NB4 (cell line): ENCODE measurements around the gene ACSM6.

Experiments used
- MYC ChIP-seq: IDR thresholded peaks from 2 replicates; pipeline ENCODE4 v1.6.1; 2011; ENCODE audit warnings: low read depth, low read length
- POLR2A ChIP-seq: IDR thresholded peaks from 2 replicates; pipeline ENCODE4 v1.6.1; 2011; ENCODE audit warnings: mild to moderate bottlenecking; ENCODE audit not compliant: insufficient read length; ENCODE audit errors: extremely low read depth
- TF ChIP-seq, protein P1 (sequence below): IDR thresholded peaks from one replicate; pipeline ENCODE4 v1.5.1; 2012; ENCODE audit warnings: low read depth, low read length
- TF ChIP-seq, protein P2 (sequence below): IDR thresholded peaks from 2 replicates; pipeline ENCODE4 v1.6.1; 2011; ENCODE audit warnings: low read depth, low read length

GRCh38 chr10:95247200-95247880 lies 53.3 kb downstream of the ACSM6 start:
- TF ChIP-seq, protein P1, sequence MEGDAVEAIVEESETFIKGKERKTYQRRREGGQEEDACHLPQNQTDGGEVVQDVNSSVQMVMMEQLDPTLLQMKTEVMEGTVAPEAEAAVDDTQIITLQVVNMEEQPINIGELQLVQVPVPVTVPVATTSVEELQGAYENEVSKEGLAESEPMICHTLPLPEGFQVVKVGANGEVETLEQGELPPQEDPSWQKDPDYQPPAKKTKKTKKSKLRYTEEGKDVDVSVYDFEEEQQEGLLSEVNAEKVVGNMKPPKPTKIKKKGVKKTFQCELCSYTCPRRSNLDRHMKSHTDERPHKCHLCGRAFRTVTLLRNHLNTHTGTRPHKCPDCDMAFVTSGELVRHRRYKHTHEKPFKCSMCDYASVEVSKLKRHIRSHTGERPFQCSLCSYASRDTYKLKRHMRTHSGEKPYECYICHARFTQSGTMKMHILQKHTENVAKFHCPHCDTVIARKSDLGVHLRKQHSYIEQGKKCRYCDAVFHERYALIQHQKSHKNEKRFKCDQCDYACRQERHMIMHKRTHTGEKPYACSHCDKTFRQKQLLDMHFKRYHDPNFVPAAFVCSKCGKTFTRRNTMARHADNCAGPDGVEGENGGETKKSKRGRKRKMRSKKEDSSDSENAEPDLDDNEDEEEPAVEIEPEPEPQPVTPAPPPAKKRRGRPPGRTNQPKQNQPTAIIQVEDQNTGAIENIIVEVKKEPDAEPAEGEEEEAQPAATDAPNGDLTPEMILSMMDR = no peak
- TF ChIP-seq POLR2A (no peak), MYC (no peak)
- TF ChIP-seq, protein P2, sequence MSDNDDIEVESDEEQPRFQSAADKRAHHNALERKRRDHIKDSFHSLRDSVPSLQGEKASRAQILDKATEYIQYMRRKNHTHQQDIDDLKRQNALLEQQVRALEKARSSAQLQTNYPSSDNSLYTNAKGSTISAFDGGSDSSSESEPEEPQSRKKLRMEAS = no peak
